K562 (cell line): ENCODE measurements around the gene SMIM13. TPM values are rescaled to one million over a fixed set of nuclear protein-coding genes. Genes with fewer than 3 reads are reported as not detected.

Experiments used
- ATF7 ChIP-seq: fragments of 450-650 bp; IDR thresholded peaks from 2 replicates; pipeline ENCODE4 v1.7.1; 2014; ENCODE audit warnings: mild to moderate bottlenecking, moderate library complexity
- CBX1 ChIP-seq: sonication (generic); IDR thresholded peaks from 2 replicates; pipeline ENCODE4 v1.6.1; 2016; ENCODE audit warnings: antibody characterized with exemption, low read depth, mild to moderate bottlenecking
- CTBP1 ChIP-seq: fragments of 450-650 bp; IDR thresholded peaks from 2 replicates; pipeline ENCODE4 v1.6.1; 2016; ENCODE audit warnings: borderline replicate concordance
- DMBX1 ChIP-seq: fragments of 250-450 bp; sonication (Bioruptor Pico); IDR thresholded peaks from 2 replicates; pipeline ENCODE4 v1.8.0; 2022; ENCODE audit warnings: inconsistent platforms, mild to moderate bottlenecking, moderate library complexity, borderline replicate concordance
- DPF2 ChIP-seq: fragments of 450-650 bp; IDR thresholded peaks from 2 replicates; pipeline ENCODE4 v1.6.1; 2016
- FOS ChIP-seq: IDR thresholded peaks from 3 replicates; pipeline ENCODE4 v1.6.1; 2011; ENCODE audit not compliant: insufficient read length; ENCODE audit errors: extremely low read depth
- FOSL1 ChIP-seq: fragments of 200-800 bp; sonication (Bioruptor generic); conservative IDR thresholded peaks from 2 replicates; pipeline ENCODE4 v1.6.1; 2016; ENCODE audit warnings: missing genetic modification characterization, missing compliant biosample characterization
- HBP1 ChIP-seq: fragments of 450-650 bp; formaldehyde crosslinking; IDR thresholded peaks from 2 replicates; pipeline ENCODE4 v1.4.0; 2022; ENCODE audit warnings: missing genetic modification characterization
- HDAC2 ChIP-seq: fragments of 450-650 bp; IDR thresholded peaks from 2 replicates; pipeline ENCODE4 v1.6.1; 2016; ENCODE audit warnings: mild to moderate bottlenecking
- HEY1 ChIP-seq: fragments of 250-450 bp; sonication (Bioruptor Pico); IDR thresholded peaks from 2 replicates; pipeline ENCODE4 v1.5.0; 2020; ENCODE audit warnings: mild to moderate bottlenecking, moderate library complexity, borderline replicate concordance
- L3MBTL2 ChIP-seq: fragments of 450-650 bp; IDR thresholded peaks from 2 replicates; pipeline ENCODE4 v1.6.1; 2016; ENCODE audit warnings: mild to moderate bottlenecking, moderate library complexity
- NFE2 ChIP-seq: IDR thresholded peaks from 2 replicates; pipeline ENCODE4 v1.6.1; 2014; ENCODE audit warnings: antibody characterized with exemption, low read depth
- NFE2L1 ChIP-seq: fragments of 450-650 bp; IDR thresholded peaks from 2 replicates; pipeline ENCODE4 v1.6.1; 2016; ENCODE audit warnings: missing genetic modification characterization, low read depth, mild to moderate bottlenecking, missing compliant biosample characterization, moderate library complexity, borderline replicate concordance
- NFXL1 ChIP-seq: fragments of 450-650 bp; formaldehyde crosslinking; IDR thresholded peaks from 2 replicates; pipeline ENCODE4 v1.4.0; 2021; ENCODE audit warnings: mild to moderate bottlenecking
- NRF1 ChIP-seq, 2 experiments: fragments of 450-650 bp; IDR thresholded peaks in 1 of 2; conservative IDR thresholded peaks in 1 of 2; 2 replicates each; pipeline ENCODE4 v1.6.1; 2014; ENCODE audit warnings: mild to moderate bottlenecking in 2 of 2
- PATZ1 ChIP-seq: fragments of 250-450 bp; sonication (Bioruptor Pico); IDR thresholded peaks from 2 replicates; pipeline ENCODE4 v1.5.0; 2020; ENCODE audit warnings: mild to moderate bottlenecking, borderline replicate concordance
- SETDB1 ChIP-seq: IDR thresholded peaks from one replicate; pipeline ENCODE4 v1.6.1; 2012; ENCODE audit warnings: low read length, control low read depth, inconsistent platforms
- SP1 ChIP-seq: sonication (generic); formaldehyde crosslinking; IDR thresholded peaks from 2 replicates; pipeline ENCODE4 v1.8.1; 2022; ENCODE audit warnings: mild to moderate bottlenecking, missing genetic modification reagents
- SPI1 ChIP-seq: IDR thresholded peaks from 2 replicates; pipeline ENCODE4 v1.6.1; 2011; ENCODE audit warnings: low read depth, low read length, control low read depth, borderline replicate concordance
- TCF7L2 ChIP-seq: fragments of 150-350 bp; IDR thresholded peaks from 2 replicates; pipeline ENCODE4 v1.6.1; 2016; ENCODE audit warnings: low read depth, mild to moderate bottlenecking, low read length, moderate library complexity
- UBTF ChIP-seq, 2 experiments: IDR thresholded peaks; 2 replicates each; pipeline ENCODE4 v1.6.1; 2012; ENCODE audit warnings: improper control_type of control experiment in 2 of 2, low read depth in 2 of 2, low read length in 2 of 2, borderline replicate concordance in 1 of 2
- ZNF197 ChIP-seq: fragments of 200-800 bp; sonication (Bioruptor generic); IDR thresholded peaks from 2 replicates; pipeline ENCODE4 v1.6.1; 2016; ENCODE audit warnings: low read depth, missing genetic modification characterization, missing compliant biosample characterization
- ZNF24 ChIP-seq: fragments of 450-650 bp; IDR thresholded peaks from 2 replicates; pipeline ENCODE4 v1.6.1; 2016
- polyA plus RNA-seq, 8 experiments: library from polyadenylated mRNA; depleted of rRNA in 4 of 8; stranded (reverse) in 5 of 8; unstranded in 3 of 8; fragments of >200 nt; fragmentation: Nextera tagmentation in 2 of 8; fragmentation: Illumina TruSeq in 1 of 8; extraction: Ambion mirVana in 2 of 8; extraction: Trizol in 1 of 8; gene quantifications; 2 replicates each; pipeline versions ENCODE4 v1.2.1 to v1.2.3, GENCODE V29; 2011 to 2014; ENCODE audit warnings: inconsistent platforms in 1 of 8, missing spikeins in 1 of 8
- total RNA-seq, 7 experiments: library from RNA; depleted of rRNA in 6 of 7; stranded (reverse); fragments of >200 nt in 6 of 7; fragmentation: Illumina TruSeq in 2 of 7; extraction: Trizol in 2 of 7; gene quantifications; 2 replicates each; pipeline versions ENCODE4 v1.2.1 to v1.2.3, GENCODE V29; 2011 to 2021; ENCODE audit warnings: low replicate concordance in 1 of 7

Gene SMIM13
- total and polyA plus RNA-seq, 9 of the 15 experiments (the other 6 are each of a cell fraction or from before 2014, with no cell fraction given), result 5.5 to 24.8 (median 11.7) TPM

- TF ChIP-seq CBX1, result peak; percentile 58; the same call in 1 of the 2 replicates
- 0 out of 2 replicates have a peak, but pooled peaks have one; percentile 35 for TF ChIP-seq SP1 (CRISPR knock-in tag)
- no peak for TF ChIP-seq HEY1 (CRISPR knock-in tag)
- TF ChIP-seq FOS, result peak; percentile 80
- peak; percentile 75; the same call in 1 of the 2 replicates for TF ChIP-seq ZNF197 (CRISPR knock-in tag)
- TF ChIP-seq ATF7, result peak; percentile 93
- TF ChIP-seq UBTF (IDR thresholded peaks at IDR 0.05; ENCODE audit: borderline replicate concordance in 1 of 2, low read depth in 2 of 2, low read length in 2 of 2), result 0 out of 4 replicates have a peak, but pooled peaks of 1 of the 2 experiments have one; percentile 32
- no peak for TF ChIP-seq PATZ1 (CRISPR knock-in tag)
- TF ChIP-seq NFE2, result peak; percentile 100
- TF ChIP-seq DMBX1 (CRISPR knock-in tag), result peak; percentile 66; the same call in 1 of the 2 replicates
- peak; percentile 99 for TF ChIP-seq DPF2
- TF ChIP-seq HDAC2, result peak; percentile 89
- TF ChIP-seq SETDB1, result peak; percentile 47
- peak; percentile 86 for TF ChIP-seq CTBP1
- no peak for TF ChIP-seq NFXL1
- peak; percentile 69 to 74 for TF ChIP-seq NRF1 (conservative IDR thresholded peaks at IDR 0.05 in 1 of 2, IDR thresholded peaks at IDR 0.05 in 1 of 2)
- TF ChIP-seq SPI1, result no peak
- 0 out of 2 replicates have a peak, but pooled peaks have one; percentile 9 for TF ChIP-seq HBP1 (CRISPR knock-in tag)
- peak; percentile 100 for TF ChIP-seq FOSL1 (tag)
- no peak for TF ChIP-seq TCF7L2
- peak; percentile 100 for TF ChIP-seq L3MBTL2
- TF ChIP-seq ZNF24, result peak; percentile 65
- TF ChIP-seq NFE2L1 (tag), result peak; percentile 69; the same call in 1 of the 2 replicates
Observed at GRCh38 chr6:11143394-11144371, 50.0 kb downstream of the SMIM13 start (continued).
